Adipocyte (in vitro differentiated cells): ENCODE measurements around the gene DHRSX.

Source experiments
- DNase-seq: peaks from one replicate; pipeline ENCODE4 v3.0.0-alpha.2; 2015; ENCODE audit warnings: low read depth
- H3K27me3 ChIP-seq: replicated peaks from 2 replicates; pipeline ENCODE4 v1.7.0; 2013; ENCODE audit warnings: mild to moderate bottlenecking, low read length, moderate library complexity; ENCODE audit not compliant: control insufficient read depth, insufficient read depth
- H3K36me3 ChIP-seq: 2 replicates; pipeline ENCODE4 v1.7.0; 2013; ENCODE audit warnings: low read length, mild to moderate bottlenecking, moderate library complexity; ENCODE audit not compliant: control insufficient read depth, insufficient read depth, severe bottlenecking
- H3K4me1 ChIP-seq: 2 replicates; pipeline ENCODE4 v1.7.0; 2013; ENCODE audit warnings: mild to moderate bottlenecking, low read length, moderate library complexity; ENCODE audit not compliant: control insufficient read depth, insufficient read depth
- H3K4me3 ChIP-seq: 2 replicates; pipeline ENCODE4 v1.7.0; 2013; ENCODE audit warnings: mild to moderate bottlenecking, low read length, moderate library complexity
- H3K9ac ChIP-seq: 2 replicates; pipeline ENCODE4 v1.7.0; 2013; ENCODE audit warnings: mild to moderate bottlenecking, low read length, moderate library complexity
- H3K9me3 ChIP-seq: 2 replicates; pipeline ENCODE4 v1.7.0; 2013; ENCODE audit warnings: mild to moderate bottlenecking, low read length, moderate library complexity; ENCODE audit not compliant: control insufficient read depth

DHRSX gene

DNA sequence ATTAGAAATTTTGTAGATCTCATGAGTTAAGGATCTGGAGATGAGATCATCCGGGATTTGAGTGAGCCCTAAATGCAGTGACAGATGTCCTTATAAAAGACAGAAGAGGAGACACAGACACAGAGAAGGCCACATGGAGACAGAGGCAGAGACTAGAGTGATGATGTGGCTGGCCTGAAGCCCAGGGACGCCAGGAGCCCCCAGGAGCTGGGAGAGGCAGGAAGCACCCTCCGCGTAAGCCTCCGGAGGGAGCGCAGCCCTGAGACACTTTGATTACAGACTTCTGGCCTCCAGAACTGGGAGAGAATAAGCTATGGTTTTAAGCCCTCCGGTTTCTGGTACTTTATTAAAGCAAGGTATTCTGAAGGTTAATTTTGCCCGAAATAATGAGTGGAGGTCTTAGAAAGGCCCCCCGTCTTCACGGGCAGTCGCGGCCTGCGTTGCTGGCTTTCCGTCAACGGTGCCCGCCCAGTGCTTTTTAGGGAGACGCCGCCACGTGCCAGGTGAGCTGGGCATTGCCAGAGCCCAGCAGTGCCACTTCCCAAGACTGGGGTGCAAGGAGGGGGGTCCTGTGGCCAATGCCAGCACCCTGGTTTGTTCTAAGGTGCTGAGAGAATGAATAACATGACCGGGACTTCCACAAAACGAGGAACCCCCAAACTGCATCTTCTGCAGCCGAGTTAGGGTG lies 8.1 kb downstream of the DHRSX start:
- Histone ChIP-seq H3K27me3 (no peaks in the 10 kb centered on the region), H3K36me3 (peaks cover 47% of the 10 kb centered on the region), H3K9ac (no peak overlapping the region), H3K9me3 (no peaks in the 10 kb centered on the region), H3K4me1 (peaks cover 8% of the 10 kb centered on the region), H3K4me3 (no peak overlapping the region)
- no peak for DNase-seq

DNA sequence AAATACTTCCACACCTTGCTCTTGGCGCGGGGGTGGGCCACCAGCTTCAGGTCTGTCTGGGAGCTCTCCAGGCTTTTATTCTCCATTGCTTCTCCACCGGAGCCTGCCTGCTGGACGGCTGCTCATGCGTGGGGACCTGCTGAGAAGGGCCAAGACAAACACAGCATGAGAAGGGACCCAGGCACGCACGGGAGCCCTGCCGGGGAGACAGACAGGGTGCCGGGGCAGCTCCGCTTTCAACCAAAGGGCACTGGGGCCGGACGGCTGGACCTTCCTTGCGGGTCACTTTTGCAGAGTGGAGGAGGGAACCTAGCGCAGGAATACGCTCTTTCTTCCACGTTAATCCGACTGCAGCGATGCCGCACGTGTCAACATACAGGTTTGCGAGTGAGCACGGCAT lies 10.1 kb downstream of the DHRSX start:
- Histone ChIP-seq H3K4me1 (no peaks in the 10 kb centered on the region), H3K4me3 (no peak overlapping the region), H3K9ac (no peak overlapping the region), H3K27me3 (no peaks in the 10 kb centered on the region), H3K36me3 (peaks cover 60% of the 10 kb centered on the region), H3K9me3 (no peaks in the 10 kb centered on the region)
- no peak for DNase-seq

DNA sequence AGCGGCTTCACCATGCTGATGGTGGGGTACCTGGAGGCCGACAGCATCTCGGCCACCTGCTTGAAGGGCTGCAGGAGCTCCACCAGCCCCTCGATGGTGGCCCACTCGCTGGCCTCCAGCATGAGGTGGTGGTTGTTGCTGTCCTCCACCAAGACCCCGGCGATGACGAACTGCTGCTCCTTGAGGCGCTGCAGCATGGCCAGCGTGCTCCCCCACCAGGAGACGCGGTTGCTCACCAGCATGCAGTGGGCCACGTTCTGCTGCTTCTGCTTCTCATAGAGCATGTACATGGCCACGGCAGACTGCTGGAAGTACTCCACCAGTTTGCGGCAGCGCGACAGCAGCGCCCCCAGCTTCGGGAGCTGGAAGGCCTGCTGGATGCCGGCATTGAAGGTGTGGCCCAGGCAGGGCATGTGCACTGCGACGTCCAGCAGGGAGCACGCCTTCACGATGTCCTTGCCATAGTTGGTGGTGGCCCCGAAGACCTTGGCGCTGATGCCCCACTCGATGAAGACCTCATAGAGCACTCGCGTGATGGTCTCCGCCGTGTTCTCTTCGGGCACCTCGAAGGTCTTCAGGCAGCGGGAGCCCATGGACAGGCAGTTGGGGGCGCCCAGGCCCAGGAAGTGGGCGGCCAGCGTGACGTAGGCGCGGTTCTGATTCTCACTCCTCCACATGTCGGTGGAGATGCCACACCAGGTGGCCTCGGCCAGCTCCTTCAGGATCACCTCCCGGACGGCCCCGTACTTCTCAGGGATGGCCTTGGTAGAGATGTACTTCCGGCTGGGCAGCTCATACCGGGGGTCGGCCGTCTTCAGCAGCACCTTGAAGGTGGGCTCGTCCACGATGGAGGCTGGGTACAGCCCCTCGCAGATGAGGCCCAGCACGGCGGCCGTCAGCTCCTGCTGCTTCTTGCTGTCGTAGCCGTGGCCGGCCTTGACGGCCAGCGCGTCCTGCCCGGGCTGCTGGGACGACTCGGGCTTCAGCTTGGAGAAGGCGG lies 11.0 kb downstream of the DHRSX start:
- peaks cover 6% of the 10 kb centered on the region for H3K4me1 ChIP-seq
- H3K4me3 ChIP-seq: no peak overlapping the region
- no peaks in the 10 kb centered on the region for H3K27me3 ChIP-seq
- no peak overlapping the region for H3K9ac ChIP-seq
- H3K36me3 ChIP-seq: peaks cover 55% of the 10 kb centered on the region
- no peak for DNase-seq
- no peaks in the 10 kb centered on the region for H3K9me3 ChIP-seq

DNA sequence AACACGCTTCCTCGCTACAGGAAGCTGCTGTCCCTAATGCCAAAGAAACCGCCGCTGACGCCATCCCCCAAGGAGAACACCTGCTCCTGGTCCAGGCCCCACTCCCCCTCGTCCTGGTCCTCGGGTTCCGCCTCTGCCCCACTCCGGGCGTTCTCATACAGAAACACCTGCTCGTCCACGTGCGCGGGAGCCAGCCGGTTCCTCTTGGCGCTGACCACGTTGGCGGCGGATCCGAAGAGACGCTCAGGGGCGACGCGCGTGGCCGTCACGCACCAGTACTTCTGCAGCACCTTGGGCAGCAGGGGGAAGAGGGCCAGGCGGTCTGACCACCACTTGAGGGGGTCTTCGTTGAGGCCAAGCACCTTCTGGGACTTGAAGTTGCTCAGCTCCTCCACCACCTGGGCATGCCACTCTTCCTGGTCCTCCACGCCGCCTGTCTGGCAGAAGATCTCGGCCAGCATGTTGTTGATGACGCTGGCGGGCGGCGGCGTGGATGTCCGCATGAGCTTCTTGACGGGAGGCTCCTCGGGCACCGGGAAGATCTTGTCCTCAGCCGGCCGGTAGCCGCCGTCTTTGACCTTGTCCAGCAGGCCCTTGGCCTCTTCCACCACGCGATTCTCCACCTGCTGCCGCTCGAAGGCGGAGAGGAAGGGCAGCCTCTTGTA lies 12.0 kb downstream of the DHRSX start:
- H3K27me3 ChIP-seq: no peaks in the 10 kb centered on the region
- no peak overlapping the region for H3K9ac ChIP-seq
- no peak overlapping the region for H3K4me3 ChIP-seq
- peaks cover 55% of the 10 kb centered on the region for H3K36me3 ChIP-seq
- no peaks in the 10 kb centered on the region for H3K9me3 ChIP-seq
- DNase-seq: no peak
- peaks cover 16% of the 10 kb centered on the region for H3K4me1 ChIP-seq

DNA sequence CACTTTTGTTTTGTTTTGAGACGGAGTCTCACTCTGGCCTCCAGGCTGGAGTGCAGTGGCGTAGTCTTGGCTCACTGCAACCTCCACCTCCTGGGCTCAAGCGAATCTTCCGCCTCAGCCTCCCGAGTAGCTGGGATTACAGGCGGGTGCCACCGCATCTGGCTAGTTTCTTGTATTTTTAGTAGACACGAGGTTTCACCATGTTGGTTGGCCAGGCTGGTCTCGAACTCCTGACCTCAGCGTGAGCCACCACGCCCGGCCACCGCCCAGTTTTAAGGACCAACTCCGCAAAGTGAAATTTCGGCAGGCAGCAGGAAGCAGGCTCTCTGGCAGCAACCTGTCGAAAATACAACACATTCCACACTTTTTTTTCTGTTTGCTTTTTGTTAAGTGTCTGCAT lies 13.4 kb downstream of the DHRSX start:
- peaks cover 16% of the 10 kb centered on the region for H3K4me1 ChIP-seq
- no peaks in the 10 kb centered on the region for H3K9me3 ChIP-seq
- peaks cover 55% of the 10 kb centered on the region for H3K36me3 ChIP-seq
- DNase-seq: no peak
- no peak overlapping the region for H3K4me3 ChIP-seq
- no peaks in the 10 kb centered on the region for H3K27me3 ChIP-seq
- H3K9ac ChIP-seq: no peak overlapping the region

DNA sequence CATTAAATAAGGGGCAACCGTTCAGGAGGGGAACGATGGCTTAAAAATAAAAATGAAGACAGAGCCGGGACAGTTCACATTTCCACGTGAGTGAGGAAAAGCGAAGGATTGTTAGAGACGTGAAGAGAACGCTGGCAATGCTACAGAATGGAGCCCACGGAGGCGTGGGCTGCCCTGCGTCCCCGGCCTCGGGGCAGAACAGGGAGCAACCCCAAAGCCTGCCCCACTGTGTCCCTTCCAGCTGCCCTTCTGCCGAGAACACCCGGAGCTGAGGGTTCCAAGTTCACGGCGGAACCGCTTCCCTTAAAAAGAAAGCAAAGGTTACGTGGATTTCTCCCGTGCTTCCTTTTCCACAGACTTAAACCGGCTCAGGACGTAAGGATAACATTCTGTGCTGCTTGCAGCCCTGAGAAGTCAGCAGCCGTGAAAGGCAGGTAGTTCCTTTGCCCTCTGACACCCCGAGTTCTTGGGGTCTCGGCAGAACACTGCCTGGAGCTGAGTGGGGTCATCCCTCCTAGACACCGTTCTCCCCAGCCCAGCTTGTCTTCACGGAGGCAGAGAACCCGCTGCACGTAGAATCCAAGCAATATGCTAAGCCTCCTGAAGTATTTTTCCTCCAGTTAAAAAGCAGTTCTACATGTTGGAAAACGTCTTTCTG lies 14.2 kb downstream of the DHRSX start:
- no peaks in the 10 kb centered on the region for H3K27me3 ChIP-seq
- no peak overlapping the region for H3K9ac ChIP-seq
- H3K4me1 ChIP-seq: peaks cover 16% of the 10 kb centered on the region
- no peak for DNase-seq
- no peak overlapping the region for H3K4me3 ChIP-seq
- no peaks in the 10 kb centered on the region for H3K9me3 ChIP-seq
- peaks cover 51% of the 10 kb centered on the region for H3K36me3 ChIP-seq

DNA sequence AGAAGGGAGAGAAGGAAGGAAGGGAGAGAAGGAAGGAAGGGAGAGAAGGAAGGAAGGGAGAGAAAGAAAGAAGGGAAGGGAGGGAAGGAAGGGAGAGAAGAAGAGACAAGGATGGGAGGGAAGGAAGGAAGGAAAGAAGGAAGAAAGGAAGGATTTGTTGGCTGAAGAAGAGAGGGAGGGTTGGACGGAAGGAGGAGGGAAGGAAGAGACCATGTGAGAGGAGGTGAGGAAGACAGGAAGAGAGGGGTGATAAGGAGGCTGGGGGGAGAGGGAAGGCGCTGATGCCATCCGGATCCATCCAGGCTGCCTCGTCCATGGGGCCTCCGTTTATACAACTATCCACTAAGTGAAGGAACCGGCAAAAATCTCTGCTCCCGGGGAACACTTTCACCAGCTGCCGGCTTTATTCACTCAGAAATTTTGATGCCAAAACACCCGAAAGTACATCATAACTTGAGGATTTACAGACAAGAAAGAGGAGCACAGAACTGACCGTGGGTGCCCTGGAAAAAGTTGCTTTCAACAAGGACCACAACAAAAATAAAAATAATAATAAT lies 14.9 kb downstream of the DHRSX start:
- Histone ChIP-seq H3K9ac (peak overlapping the region; percentile 19), H3K36me3 (peaks cover 46% of the 10 kb centered on the region), H3K27me3 (no peaks in the 10 kb centered on the region), H3K4me1 (peaks cover 16% of the 10 kb centered on the region), H3K4me3 (no peak overlapping the region), H3K9me3 (no peaks in the 10 kb centered on the region)
- no peak for DNase-seq

DNA sequence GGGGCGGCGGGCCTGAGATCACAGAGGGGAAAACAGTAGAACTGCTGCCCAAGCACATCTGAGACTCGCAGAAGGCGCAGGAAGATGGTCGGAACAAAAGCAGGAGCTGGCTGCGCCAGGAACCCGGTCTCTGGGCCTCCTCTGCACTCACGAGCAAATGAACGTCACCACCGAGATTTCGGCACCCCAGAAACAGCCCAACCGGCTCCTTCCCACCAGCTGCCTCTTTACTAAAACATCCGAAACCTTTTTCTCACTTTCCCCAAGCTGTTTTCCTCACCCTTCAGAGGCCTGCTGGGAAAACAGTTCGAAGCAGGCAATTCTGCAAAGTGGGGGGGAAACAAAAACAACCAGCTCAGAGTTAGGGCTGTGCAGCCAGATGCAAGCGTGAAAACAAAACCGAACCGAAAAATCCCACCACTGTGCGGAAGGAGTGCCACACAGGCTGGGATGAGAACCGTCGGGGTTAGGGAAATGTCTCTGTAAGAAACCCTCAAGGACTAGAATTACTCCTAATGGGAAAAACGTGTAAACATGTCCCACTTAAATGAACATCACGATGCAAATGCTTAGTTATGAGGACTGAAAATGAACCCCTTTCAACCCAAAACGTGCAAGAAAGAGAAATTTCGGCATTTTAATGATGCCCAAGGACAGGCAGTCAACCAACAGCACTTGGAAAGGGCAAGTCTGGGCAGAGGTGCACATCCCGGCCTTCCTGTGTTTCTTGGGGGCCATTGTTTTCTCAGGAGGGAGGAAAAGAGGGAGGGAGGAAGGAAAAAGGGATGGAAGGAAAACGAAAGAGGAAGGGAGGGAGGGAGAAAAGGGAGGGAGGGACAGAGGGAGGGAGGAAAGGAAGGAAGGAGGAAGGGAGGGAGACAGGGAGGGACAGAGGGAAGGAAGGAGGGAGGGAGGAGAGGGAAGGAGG lies 15.8 kb downstream of the DHRSX start:
- H3K4me1 ChIP-seq: peaks cover 16% of the 10 kb centered on the region
- peaks cover 38% of the 10 kb centered on the region for H3K36me3 ChIP-seq
- peak overlapping the region; percentile 77 for H3K4me3 ChIP-seq
- no peaks in the 10 kb centered on the region for H3K9me3 ChIP-seq
- no peaks in the 10 kb centered on the region for H3K27me3 ChIP-seq
- peak; percentile 38 for DNase-seq
- peak overlapping the region; percentile 84 for H3K9ac ChIP-seq

DNA sequence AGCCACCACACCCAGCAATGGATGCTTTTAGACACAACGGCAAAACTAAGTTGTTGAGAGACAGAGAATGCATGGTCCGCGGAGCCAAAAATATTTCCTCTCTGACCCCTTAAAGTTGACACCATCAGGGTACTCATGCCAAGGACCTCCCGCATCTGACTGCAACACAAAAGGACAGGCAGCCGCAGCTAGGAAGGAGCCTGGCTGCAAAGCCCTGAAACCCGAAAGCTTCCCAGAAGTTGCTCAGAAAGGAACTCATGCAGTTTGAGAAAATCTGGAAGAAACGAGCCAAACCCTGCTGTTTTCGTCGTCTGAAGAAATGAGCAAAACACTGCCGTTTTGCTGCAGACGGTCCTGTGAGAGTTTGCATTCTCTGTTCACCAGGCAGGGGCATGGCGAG lies 16.5 kb downstream of the DHRSX start:
- no peaks in the 10 kb centered on the region for H3K9me3 ChIP-seq
- no peak for DNase-seq
- H3K36me3 ChIP-seq: peaks cover 31% of the 10 kb centered on the region
- H3K27me3 ChIP-seq: no peaks in the 10 kb centered on the region
- peaks cover 16% of the 10 kb centered on the region for H3K4me1 ChIP-seq
- peak overlapping the region; percentile 77 for H3K4me3 ChIP-seq
- peak overlapping the region; percentile 84 for H3K9ac ChIP-seq
